HUDEP-2 (cell line): ENCODE results near the gene LMTK3.

Source experiments
- DNase-seq, 76 experiments: peaks; one replicate each; lab custom pipeline; 2025; ENCODE audit not compliant: unreplicated experiment in 76 of 76; lab: John Stamatoyannopoulos, UW

The LMTK3 gene

DNA sequence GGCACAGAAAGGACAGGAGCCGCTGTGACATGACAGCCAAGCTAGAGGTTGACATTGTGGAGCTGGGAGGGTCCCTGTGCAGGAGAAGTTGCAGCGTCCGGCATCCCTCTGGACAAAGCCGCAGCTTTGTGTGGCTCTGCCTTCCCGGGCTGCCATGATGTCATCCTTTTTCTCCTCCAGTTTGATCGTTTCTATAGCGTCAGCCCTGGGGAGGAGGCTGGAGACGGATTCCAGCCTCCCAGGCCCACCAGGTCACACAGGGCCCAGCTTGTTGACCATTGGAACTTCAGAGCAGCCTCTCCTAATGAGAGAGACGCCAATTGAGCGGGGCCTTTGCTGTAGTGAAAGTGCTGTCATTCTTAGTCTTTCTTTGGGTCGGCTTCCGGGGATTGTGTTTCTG is 60.0 kb downstream of the LMTK3 start:
- DNase-seq, result no peak

- DNase-seq, result no peak
These were observed 60.8 kb downstream of the LMTK3 start for GRCh38 chr19:48450863-48451262.

DNA sequence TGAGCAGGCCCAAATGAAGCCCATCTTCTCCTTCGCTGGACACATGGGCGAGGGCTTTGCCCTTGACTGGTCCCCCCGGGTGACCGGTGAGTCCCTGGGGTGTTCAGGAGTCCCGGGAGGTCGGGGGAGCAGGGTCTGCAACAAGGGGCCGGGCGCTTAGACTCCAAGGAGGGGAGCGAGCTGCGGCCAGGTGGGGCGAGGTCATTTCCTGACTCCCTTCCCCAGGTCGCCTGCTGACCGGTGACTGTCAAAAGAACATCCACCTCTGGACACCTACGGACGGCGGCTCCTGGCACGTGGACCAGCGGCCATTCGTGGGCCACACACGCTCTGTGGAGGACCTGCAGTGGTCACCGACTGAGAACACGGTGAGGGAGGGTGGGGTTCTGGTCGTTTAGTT is 61.2 kb downstream of the LMTK3 start:
- DNase-seq, result no peak

- DNase-seq, result no peak
These were observed 63.1 kb downstream of the LMTK3 start for GRCh38 chr19:48448563-48448962.

- no peak for DNase-seq
These were observed 65.1 kb downstream of the LMTK3 start for GRCh38 chr19:48446579-48446978.

DNA sequence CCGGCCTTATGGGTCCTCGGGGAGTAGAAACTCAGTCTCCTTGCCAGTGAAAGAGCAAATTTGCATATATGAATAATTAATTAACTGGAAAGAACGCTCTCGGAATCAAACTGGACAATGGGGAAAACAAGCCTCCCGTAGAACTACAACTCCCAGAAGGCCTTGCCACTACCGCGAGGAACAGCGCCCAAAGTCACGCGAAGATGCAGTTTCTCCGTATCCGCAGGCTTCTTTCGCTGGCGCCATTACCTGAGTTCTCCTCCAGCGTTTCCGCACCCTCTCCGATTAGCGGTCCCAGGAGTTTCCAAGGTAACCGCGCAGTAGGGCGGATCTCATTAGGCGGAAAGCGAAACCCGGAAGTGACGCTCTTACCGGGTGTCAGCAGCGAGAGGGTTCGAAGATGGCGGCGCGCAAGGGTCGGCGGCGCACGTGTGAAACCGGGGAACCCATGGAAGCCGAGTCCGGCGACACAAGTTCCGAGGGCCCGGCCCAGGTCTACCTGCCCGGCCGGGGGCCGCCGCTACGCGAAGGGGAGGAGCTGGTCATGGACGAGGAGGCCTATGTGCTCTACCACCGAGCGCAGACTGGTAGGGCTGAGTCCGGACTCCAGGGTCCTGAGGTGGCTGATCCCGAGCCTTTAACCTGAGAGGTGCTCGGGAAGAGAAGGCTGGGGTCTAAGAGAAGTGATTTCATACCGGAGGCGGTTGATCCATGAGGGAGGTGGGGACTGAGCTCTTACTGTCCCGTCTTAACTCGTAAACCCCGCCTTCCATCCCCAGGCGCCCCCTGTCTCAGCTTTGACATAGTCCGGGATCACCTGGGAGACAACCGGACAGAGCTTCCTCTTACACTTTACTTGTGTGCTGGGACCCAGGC is 65.8 kb downstream of the LMTK3 start, which contains the start of gene GRWD1:
Gene GRWD1 (plus strand): TSS at position 378 of the 876 bp plus-strand sequence. CDS start 23 bp downstream, at position 401.
- DNase-seq, result peak; percentile 69 to 98 (median 94)

DNA sequence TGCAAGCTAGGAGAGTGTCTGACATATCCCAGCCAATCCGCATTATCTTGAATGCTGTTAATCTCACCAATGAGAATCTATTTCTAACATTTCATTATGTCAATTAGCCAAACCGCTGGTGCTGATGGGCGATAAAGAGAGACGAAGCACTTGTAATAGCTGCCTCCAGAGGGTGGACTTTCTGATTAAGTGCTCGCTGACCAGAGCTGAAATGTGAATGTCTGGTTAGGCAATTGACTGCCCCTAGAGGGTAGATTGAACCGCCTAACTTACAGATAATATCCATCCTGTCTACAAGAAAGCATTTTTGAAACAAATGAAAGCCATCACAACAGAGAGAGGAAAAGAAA is 66.4 kb downstream of the LMTK3 start:
- peak in 72 of 76 experiments; percentile 32 to 95 (median 71) for DNase-seq

GRCh38 chr19:48444936-48445200 is 66.8 kb downstream of the LMTK3 start:
- DNase-seq, result peak in 1 of 76 experiments; percentile 37

DNA sequence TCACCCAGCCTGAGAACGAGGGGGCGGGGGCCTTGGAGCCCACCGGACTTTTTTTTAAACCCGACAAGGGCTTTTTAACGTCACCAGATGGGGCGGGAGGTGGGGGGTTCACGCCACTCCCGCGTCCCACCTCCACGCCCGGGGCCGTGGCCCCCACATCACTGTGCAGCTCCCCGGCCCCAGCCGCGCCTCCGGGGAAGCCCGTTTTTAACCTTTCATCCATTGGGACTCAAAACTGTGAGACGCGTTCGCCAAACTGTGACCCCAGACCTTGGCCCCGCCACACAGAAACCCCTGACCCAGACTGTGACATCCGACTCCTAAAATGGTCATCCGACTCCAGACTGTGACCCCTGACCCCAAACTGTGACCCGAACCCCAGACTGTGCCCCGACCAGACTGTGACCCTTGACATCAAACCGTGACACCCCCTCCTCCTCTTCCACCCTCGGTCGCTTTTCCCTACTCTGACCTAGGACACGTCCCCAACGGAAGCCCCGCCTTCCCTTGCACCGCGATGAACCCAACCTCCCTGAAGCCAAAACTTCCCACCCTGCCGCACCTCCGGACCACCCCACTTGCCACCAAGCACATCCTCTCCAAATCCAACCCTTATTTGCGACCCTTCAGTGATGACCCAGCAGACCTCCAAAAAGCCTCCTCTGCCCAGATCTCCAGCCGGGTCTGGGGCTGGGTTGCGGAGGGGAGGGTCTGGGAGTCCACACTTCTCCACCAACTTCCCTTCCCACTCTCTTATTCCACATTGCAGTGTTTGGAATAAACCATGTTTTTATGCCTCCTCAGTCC is 67.3 kb downstream of the LMTK3 start:
- DNase-seq, result peak in 1 of 76 experiments; percentile 18

- DNase-seq, result no peak
These were observed 67.9 kb downstream of the LMTK3 start for GRCh38 chr19:48443731-48444128.

DNA sequence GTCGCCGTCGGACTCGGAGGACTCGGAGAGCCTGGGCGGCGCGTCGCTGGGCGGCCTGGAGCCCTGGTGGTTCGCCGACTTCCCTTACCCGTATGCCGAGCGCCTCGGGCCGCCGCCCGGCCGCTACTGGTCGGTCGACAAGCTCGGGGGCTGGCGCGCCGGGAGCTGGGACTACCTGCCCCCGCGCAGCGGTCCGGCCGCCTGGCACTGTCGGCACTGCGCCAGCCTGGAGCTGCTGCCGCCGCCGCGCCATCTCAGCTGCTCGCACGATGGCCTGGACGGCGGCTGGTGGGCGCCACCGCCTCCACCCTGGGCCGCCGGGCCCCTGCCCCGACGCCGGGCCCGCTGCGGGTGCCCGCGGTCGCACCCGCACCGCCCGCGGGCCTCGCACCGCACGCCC is 68.4 kb downstream of the LMTK3 start:
- peak in 7 of 76 experiments; percentile 7 to 40 (median 20) for DNase-seq

GRCh38 chr19:48442116-48443035 is 69.3 kb downstream of the LMTK3 start:
- DNase-seq, result no peak

DNA sequence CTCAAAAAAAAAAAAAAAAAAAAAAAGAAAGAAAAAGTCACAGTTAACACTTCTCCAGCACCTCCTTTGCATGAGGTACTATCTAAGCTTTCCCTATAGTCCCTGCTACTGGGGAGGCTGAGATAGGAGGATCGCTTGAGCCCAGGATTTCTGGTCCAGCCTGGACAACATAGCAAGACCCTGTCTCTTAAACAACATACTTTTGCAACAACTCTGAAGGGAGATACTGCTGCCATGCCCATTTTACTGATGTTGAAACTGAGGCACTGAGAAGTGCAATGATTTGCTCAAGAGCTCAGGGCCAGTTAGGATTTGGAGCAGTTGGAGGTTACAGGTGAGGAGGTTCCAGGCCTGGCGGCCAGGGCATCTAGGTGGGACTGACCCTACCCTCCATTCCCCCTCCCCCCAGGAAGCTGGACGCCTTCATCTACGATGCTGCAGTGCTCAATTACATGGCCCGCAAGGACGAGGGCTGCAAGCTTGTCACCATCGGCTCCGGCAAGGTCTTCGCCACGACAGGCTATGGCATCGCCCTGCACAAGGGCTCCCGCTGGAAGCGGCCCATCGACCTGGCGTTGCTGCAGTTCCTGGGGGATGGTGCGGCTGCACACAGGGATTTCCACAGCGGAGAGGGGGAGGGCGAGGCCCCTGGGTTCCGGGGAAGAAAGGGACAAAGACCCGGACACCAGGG is 70.1 kb downstream of the LMTK3 start:
- DNase-seq, result no peak

DNA sequence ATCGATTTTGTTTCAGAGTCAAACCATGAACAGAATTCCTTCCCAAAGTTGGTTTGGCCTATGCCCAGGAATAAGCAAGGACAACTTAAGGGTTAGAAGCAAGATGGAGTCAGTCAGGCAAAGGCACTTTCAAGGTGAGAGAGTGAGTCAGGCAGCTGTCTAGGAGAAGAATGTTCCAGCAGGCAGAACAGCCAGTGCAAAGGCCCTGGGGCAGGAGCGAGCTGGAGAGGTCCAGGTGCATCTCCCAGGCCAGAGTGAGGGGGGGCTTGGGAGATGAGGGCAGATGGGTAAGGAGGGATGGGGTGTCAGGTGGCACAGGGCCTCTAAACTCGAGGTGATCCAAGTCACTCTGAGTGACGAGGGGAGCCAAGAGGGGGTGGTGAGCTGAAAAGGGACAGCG is 75.0 kb downstream of the LMTK3 start:
- DNase-seq, result no peak
